HG02884 (cell line): ENCODE data around the gene GPX6.
"Not testable (repeated sequence)": the region's sequence is repeated elsewhere in the genome, so short reads cannot be mapped to it uniquely, and the experiment has no call there.

ENCODE experiments used
- ATAC-seq: cut with Tn5 transposase; IDR thresholded peaks from one replicate; pipeline ENCODE4 v1.9.1; 2021; ENCODE audit warnings: mild to moderate bottlenecking, moderate library complexity; ENCODE audit not compliant: unreplicated experiment

The GPX6 gene, protein sequence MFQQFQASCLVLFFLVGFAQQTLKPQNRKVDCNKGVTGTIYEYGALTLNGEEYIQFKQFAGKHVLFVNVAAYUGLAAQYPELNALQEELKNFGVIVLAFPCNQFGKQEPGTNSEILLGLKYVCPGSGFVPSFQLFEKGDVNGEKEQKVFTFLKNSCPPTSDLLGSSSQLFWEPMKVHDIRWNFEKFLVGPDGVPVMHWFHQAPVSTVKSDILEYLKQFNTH

DNA sequence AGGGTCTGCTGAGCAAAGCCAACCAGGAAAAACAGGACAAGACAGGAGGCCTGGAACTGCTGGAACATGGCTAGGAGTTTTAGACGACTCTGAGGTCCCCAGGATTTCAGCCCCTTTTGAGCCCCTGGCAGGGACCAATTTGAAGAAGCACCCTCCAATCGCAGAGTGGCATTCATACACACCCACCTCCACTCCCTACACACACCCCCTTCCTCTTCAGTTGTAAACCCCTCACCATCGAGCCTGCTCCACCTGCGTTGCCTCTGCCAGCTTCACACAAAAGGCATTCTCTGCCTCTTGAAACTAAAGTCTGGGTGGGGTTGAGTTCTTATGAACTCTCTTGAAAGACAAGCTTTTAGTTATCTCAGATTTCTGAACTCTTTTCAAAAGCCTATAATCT lies at the start of gene GPX6:
GPX6 (minus strand) TSS at position 118 of the 400 bp plus-strand sequence; CDS start at position 68, 50 bp downstream.
- ATAC-seq, result no peak

DNA sequence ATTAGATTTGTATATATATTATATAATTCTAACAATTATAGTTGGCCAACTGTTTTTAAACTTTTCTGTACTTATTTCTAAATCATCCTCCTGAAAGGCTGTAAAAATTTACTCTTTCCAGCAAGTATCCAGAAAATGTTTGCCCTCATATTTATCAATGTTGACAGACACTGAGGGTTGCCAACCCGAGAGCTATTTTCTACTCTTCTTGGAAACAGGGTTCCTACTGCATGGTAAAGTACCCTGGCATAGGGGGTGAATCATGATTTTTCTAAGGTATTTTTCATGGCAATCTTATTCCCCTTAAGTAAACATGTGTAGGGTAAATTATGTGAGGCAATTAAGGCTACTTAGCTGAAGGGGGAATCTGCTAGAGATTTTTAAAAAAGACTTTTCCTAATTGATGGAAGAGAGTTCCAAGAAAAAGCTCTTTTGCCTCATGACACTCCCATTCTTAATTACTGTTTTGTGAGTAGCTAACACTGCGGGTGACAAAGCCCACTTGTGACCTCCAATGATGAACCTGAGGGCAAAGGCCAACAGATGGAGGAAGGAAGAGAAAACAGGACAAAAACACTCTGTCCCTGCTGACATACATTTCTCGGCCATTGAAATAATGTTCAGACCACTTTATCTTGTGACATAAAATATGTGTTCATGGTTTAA lies 48.0 kb upstream of the GPX6 start:
- no peak for ATAC-seq

- no peak for ATAC-seq
Measured at GRCh38 chr6:28558629-28559028, 43.0 kb upstream of the GPX6 start.

DNA sequence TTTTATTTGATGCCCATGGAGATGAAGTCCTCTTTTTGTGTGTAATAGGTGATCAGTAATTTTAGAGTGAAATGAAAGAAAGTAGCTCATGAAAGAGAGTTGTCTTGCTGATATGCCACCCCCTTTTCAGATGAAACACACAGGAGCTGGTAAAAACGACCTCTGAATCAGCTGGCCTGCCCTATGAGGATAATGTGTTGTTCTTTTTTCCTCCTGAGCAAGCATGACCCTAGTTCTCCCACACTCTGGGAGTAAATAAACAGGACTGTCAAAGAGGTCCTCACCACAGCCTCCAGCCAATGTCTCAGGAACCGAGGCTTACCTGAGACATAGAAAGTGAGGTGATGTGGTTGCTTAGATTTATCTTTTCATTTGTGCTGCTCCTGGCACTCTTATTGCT lies 39.5 kb upstream of the GPX6 start:
- no peak for ATAC-seq

DNA sequence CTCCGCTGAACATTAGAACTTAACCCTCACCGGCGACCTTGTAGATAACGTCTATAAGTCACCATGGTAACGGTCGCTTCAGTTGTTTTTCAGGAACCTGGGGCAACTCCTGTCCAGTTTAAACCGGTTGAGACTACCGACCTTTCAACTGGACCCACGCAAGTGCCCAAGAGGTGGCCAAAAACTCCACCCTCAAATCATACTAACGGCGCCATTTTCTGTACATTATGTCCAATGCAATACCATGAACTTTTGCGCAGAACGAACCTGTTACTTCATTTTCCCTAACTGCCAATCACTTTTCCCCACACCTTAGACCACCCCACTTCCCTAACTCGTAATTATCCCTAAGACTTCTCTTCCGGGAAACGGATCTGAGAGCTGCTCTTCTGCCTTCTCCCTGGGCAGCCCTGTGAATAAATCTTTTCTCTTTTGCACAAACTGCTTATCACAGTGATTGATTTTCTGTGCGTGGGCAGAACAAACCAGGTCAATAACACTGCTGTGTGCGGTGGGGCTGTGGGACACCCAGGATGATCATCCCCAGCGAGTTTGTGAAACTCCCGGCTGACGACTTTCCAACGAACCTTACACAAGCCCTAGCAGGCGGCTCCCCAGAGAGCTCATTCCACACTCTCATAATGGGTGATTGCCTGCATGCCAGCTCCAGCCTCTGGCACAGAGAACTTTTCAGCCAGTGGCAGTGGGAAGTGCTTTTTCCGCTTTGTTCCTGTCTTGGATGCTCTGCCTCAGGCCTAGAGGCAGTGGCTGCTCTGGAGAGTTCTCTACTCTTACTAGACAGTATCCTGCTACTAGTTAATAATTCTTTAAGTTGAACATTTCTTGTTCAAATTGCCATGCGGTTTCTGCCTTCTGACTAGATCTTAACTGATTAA lies 38.6 kb upstream of the GPX6 start:
- ATAC-seq, result no peak

DNA sequence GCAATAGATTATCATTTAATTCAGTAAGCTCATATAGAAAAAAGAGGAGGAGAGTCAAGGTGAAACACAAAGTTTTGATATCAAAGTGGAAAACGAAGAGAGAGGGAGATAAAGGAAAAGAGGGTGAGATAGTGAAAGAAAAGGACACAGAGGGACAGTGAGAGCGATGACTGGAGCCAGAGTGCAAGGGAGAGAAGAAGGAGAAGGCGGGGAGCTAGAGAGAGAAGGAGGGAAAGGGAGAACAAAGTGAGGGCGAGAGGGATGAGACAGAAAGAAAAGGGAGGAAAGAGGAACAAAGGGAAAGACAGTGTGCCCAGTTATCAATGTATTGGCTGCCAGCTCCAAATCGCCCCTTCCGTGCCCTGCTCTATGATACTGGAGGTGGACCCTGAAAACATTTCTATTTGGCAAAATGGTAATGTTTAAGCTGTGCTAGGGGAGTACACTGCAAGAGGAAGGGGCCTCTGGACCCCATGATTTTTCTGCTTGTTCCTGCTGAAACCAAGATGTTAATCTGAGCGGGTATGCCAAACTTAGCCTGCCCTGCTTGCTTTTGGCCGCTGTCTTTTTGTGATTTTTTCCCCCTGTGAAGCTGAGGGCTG lies 37.9 kb upstream of the GPX6 start:
- no peak for ATAC-seq

DNA sequence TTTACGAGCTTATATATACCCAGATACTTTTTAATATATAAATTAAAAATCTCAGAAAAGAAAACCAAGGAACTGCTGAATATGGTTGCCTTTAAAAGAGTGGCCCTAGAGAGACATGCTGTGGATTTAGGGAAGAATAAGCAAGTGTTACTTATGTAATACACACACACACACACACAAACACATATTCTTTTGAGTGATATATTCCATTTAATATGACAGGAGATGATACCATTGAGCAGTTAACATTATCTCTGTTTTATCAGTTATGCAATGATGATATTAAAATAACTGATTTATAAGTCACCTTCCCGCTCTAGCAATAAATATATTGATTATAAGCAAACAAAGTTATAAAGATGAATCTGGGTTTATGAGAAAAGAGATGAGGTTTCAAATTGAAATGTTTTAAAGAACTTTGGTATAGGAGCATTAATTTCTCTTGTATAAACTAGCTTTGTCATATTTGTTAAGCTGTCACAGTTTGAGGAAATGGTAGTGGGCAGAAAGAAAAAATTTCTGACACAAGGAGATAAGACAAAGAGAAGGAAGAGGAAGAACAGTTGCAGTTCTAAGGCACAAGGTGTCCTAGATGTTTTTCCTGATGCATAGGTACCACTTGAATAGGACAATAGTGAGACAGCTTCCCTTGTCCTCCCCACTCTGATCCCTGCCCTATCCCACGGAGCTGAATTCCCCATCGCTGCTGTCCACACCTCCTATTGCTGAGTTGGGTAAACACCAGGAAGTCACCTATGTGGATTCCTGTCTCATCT lies 36.5 kb upstream of the GPX6 start:
- no peak for ATAC-seq

DNA sequence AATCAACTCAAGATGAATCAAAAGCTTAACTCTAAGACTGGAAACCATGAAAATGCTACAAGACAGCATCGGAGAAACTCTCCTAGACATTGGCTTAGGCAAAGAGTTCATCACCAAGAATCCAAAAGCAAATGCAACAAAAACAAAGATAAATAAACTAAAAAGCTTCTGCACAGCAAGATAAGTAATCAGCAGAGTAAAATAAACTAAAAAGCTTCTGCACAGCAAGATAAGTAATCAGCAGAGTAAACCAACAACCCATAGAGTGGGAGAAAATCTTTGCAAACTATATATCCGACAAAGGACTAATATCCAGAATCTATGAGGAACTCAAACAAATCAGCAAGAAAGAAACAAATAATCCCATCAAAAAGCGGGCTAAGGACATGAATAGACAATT lies 31.4 kb upstream of the GPX6 start:
- not testable (repeated sequence) for ATAC-seq

GRCh38 chr6:28545955-28546354 lies 30.4 kb upstream of the GPX6 start:
- ATAC-seq, result no peak

- ATAC-seq, result no peak
Measured at GRCh38 chr6:28543651-28544610, 28.3 kb upstream of the GPX6 start.

DNA sequence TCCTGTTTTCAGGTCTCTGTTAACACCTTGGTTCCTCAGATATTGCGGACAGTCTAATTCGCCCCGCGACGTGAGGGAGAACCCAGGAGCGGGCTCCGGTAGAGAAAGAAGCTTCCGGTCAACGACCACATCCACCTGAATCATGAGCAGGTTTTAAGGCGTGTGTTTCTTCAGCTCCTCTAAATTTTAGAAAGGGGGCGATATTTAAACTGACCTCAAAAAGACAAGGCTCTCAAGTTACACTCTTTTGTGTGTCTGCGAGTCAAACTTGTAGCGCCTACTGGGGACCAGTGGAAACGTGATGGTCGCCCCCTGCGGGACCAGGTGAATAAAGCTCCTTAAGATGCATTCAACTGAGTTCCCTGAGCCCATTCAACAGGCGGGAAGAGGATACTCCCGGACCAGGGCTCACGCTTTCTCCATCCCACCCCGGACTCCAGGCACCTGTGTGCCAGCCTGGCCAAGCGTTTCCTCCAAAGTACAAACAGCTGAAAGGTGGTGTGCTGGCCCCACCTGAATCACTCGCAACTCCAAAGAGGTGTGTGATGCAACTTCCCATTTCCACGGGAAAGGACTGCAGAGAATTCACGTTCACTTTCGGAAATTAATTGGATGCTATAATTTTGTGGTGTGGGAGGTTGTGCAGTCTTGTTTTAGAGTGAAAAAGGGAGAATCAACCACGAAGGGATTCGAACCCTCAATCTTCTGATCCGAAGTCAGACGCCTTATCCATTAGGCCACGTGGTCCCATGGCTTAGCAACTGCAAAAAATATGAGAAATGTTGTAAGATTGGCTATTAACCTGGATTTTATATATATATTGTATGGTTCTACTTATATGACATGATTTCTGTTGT lies 27.1 kb upstream of the GPX6 start:
- ATAC-seq, result peak; percentile 58

- no peak for ATAC-seq
Measured at GRCh38 chr6:28541996-28542395, 26.4 kb upstream of the GPX6 start.

- ATAC-seq, result no peak
Measured at GRCh38 chr6:28537509-28538140, 22.0 kb upstream of the GPX6 start.

DNA sequence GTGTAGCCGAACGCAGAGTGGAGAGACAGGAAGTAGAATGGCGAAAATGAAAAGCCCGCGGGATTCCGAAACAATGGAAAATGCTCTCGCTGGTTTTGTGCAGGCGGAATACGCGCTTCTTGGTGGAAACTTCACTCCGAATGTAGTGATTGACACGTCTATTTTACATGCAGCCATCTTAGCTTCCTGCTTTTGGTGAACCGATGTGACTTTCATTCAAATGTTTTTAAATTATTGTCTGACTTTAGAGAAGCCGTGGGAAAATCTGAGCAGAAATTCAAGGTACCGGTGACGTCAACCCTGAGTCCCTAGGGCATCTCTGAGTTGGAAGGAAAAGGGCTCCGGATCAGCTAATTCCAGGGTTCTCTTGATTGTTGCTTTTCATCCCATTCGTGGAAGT lies 21.5 kb upstream of the GPX6 start:
- no peak for ATAC-seq

DNA sequence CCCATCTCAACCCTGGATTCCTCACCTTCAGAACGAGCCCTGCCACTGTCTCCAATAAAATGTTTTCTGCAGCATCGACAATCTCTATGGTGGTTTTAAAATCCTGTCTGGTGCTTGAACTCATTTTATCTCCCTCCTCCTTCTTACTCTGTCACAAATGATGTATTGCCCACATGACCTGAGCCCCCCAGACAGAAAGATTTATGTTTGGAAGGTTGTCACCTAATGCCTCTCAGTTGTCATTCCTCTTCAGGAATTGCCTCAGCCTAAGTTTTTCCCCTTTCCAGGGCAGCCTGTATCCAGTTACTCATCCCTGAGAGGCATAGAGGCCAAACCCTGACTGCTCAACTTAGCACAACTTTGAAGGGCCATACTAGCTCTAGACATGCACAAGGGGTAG lies 19.3 kb upstream of the GPX6 start:
- no peak for ATAC-seq

DNA sequence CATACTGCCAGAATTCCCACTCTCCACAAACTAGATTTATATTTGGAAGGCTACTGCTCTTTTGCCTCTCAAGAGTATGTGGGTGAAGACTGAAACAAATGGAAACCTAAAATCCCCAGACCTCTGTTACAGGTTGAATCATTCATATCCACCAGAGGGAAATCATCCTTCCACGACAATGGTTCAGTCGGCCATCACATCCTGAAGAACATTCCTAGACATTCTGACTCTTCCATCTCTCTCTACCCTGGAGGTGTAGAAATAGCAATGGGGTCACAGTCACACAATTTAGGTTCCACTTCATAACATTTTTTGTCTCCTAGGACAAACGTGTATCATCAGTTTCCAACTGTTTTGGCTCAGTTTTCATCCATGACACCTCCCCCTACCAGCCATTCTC lies 18.7 kb upstream of the GPX6 start:
- no peak for ATAC-seq

GRCh38 chr6:28531479-28532128 lies 16.0 kb upstream of the GPX6 start:
- ATAC-seq, result no peak

- no peak for ATAC-seq
Measured at GRCh38 chr6:28530777-28531176, 15.2 kb upstream of the GPX6 start.
